Forelimb muscle (tissue), 1 donor: ENCODE measurements around the gene PPFIA1. TPM values are rescaled to one million over a fixed set of nuclear protein-coding genes. Genes with fewer than 3 reads are reported as not detected.
"Not testable (repeated sequence)": the region's sequence is repeated elsewhere in the genome, so short reads cannot be mapped to it uniquely, and the experiment has no call there.

ENCODE experiments used
- DNase-seq: peaks from one replicate; pipeline ENCODE4 v3.0.0-alpha.2; 2013; ENCODE audit warnings: low read depth
- polyA plus RNA-seq: library from polyadenylated mRNA; unstranded; fragments of 120-200 nt; gene quantifications from one replicate; pipeline ENCODE4 v1.2.1, GENCODE V29; 2013; ENCODE audit not compliant: insufficient read length

PPFIA1 gene
- polyA plus RNA-seq, 1 donor: 31.2 TPM

GRCh38 chr11:70389201-70389600 lies 118.7 kb downstream of the PPFIA1 start:
- DNase-seq: no peak

- DNase-seq: not testable (repeated sequence)
Measured at GRCh38 chr11:70390882-70391281, 120.4 kb downstream of the PPFIA1 start.

- DNase-seq: no peak
Measured at GRCh38 chr11:70394211-70394950, 123.9 kb downstream of the PPFIA1 start.

- no peak for DNase-seq
Measured at GRCh38 chr11:70397336-70397982, 127.0 kb downstream of the PPFIA1 start.

- no peak for DNase-seq
Measured at GRCh38 chr11:70397983-70398833, 127.7 kb downstream of the PPFIA1 start, which contains the start of gene CTTN. Gene CTTN, plus strand, starts transcription at chr11:70398529. Its CDS starts 8,769 bp downstream, at chr11:70407298.

GRCh38 chr11:70398834-70399680 lies 128.6 kb downstream of the PPFIA1 start:
- no peak for DNase-seq

GRCh38 chr11:70399681-70400112 lies 129.2 kb downstream of the PPFIA1 start:
- DNase-seq: no peak

GRCh38 chr11:70400643-70401042 lies 130.2 kb downstream of the PPFIA1 start:
- no peak for DNase-seq

- DNase-seq: no peak
Measured at GRCh38 chr11:70402016-70402415, 131.5 kb downstream of the PPFIA1 start.

GRCh38 chr11:70402685-70403084 lies 132.2 kb downstream of the PPFIA1 start:
- no peak for DNase-seq

- no peak for DNase-seq
Measured at GRCh38 chr11:70404244-70404643, 133.8 kb downstream of the PPFIA1 start.

- no peak for DNase-seq
Measured at GRCh38 chr11:70405679-70406395, 135.3 kb downstream of the PPFIA1 start.

- no peak for DNase-seq
Measured at GRCh38 chr11:70407121-70407520, 136.6 kb downstream of the PPFIA1 start.

GRCh38 chr11:70407814-70408213 lies 137.3 kb downstream of the PPFIA1 start:
- no peak for DNase-seq

GRCh38 chr11:70408326-70408725 lies 137.8 kb downstream of the PPFIA1 start:
- DNase-seq: not testable (repeated sequence)

GRCh38 chr11:70409437-70409836 lies 138.9 kb downstream of the PPFIA1 start:
- DNase-seq: no peak

GRCh38 chr11:70409871-70410270 lies 139.4 kb downstream of the PPFIA1 start:
- no peak for DNase-seq

GRCh38 chr11:70410276-70411205 lies 140.1 kb downstream of the PPFIA1 start:
- DNase-seq: no peak

- no peak for DNase-seq
Measured at GRCh38 chr11:70411713-70412452, 141.4 kb downstream of the PPFIA1 start.
